Erythroblast (primary cell): Measurements from ENCODE around the gene SYT14.

Source experiments
- GATA1 ChIP-seq: IDR thresholded peaks from 2 replicates; pipeline ENCODE4 v1.6.1; 2011; ENCODE audit warnings: low read depth, mild to moderate bottlenecking, control low read depth, low read length, moderate library complexity
- POLR2A ChIP-seq: IDR thresholded peaks from 2 replicates; pipeline ENCODE4 v1.6.1; 2011; ENCODE audit warnings: mild to moderate bottlenecking, low read length

- TF ChIP-seq POLR2A (no peak), GATA1 (no peak)
These were observed 251.4 kb downstream of the SYT14 start for GRCh38 chr1:210189426-210189825.
